ENCODE data around the gene LSP1.

Gene LSP1

DNA sequence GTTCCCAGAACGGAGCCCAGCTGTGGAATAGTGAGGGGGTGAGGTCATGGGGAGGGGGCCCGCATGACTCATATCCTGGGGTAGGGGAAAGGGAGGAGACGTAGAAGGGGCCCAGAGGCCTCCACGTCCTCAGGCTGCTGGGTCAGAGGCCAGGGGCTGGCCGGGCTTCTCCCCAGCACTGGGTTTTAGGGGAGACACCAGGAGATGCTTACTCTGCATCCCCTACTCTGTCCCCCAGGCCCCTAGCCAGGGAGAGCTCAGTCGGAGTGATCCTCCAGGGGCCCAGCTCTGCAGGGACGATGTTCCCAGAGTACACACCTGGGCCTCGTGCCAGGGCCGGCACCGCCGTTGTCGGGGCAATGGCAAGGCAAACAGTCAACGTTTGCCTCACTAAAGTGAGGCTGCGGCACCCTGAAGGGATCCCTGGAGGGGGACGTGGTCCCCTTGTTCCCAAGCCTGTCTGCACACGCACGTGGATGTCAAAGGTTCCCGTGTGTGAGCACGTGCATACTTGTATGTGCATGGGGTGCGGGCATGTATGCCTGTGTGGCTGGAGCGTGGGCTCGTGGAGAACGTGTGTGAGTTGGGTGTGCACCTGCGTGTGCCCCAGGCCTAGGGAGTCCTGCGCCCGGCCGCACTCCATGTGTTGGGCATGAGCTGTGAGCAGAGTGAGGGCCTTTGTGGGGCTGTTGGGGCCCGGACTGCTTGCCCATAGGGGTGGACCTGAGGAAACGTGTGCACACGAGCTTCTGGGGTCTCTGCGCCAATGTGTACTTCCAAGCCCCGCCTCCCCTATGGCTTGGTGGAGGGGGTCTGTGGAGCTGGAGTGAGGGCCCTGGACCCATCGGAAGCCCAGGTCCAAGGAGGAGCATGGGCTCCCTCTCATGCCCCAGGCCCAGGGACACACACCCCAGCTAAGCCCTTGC, 24.6 kb downstream of the LSP1 start:
- H3K4me3 ChIP-seq (ENCODE audit: low read length) = no peak overlapping the region
- DNase-seq (ENCODE audit: low read depth) = peak; percentile 48
- TF ChIP-seq, protein P1, sequence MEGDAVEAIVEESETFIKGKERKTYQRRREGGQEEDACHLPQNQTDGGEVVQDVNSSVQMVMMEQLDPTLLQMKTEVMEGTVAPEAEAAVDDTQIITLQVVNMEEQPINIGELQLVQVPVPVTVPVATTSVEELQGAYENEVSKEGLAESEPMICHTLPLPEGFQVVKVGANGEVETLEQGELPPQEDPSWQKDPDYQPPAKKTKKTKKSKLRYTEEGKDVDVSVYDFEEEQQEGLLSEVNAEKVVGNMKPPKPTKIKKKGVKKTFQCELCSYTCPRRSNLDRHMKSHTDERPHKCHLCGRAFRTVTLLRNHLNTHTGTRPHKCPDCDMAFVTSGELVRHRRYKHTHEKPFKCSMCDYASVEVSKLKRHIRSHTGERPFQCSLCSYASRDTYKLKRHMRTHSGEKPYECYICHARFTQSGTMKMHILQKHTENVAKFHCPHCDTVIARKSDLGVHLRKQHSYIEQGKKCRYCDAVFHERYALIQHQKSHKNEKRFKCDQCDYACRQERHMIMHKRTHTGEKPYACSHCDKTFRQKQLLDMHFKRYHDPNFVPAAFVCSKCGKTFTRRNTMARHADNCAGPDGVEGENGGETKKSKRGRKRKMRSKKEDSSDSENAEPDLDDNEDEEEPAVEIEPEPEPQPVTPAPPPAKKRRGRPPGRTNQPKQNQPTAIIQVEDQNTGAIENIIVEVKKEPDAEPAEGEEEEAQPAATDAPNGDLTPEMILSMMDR (IDR thresholded peaks at IDR 0.05; ENCODE audit: insufficient read depth, low read depth, low read length, missing control alignments) = no peak

DNA sequence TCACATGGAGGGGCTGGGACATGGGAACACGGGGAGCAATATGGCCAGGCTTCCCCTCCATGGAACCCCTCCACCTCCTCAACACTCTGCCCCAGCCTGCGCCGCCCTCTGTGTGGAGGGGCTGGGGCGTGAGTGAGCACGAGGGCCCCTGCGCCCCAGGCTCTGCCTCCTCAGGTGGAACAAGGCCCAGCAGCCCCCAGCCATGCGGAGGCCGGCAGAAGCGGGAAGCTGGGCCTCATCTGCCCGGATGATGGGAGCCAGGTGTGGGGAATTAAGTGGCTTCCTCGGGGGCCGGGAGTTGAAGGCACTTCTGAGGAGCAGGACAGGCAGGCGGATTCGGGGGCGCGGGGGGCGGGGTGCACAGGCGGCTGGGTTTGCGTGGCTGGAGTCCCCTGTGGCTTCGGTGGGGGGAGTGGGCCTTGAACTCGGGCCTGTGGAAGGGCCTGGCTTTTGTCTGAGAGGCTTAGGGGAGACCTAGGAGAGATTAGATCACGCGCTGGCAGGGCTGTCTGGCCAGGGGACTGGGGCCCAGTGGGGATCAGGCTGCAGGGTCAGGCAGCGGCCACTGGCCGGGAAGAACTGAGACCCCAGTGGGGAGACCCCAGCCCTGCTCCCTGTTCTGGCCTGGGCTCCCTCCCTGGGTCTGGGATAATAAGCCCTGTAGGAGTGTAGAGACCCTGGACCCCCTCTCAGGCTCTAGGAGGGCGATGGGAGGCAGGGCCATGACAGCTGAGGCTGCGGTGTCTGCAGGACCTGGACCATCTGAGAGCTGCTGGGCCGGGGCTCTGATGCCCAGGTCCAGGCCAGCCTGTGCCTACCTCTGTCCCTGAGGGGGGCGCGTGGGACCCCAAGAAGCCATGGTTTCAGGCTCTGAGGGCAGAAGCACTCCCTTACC, 25.5 kb downstream of the LSP1 start:
- DNase-seq (ENCODE audit: low read depth) = no peak
- TF ChIP-seq, protein P1 (IDR thresholded peaks at IDR 0.05; ENCODE audit: insufficient read depth, low read depth, low read length, missing control alignments) = no peak
- H3K4me3 ChIP-seq (ENCODE audit: low read length) = no peak overlapping the region

DNA sequence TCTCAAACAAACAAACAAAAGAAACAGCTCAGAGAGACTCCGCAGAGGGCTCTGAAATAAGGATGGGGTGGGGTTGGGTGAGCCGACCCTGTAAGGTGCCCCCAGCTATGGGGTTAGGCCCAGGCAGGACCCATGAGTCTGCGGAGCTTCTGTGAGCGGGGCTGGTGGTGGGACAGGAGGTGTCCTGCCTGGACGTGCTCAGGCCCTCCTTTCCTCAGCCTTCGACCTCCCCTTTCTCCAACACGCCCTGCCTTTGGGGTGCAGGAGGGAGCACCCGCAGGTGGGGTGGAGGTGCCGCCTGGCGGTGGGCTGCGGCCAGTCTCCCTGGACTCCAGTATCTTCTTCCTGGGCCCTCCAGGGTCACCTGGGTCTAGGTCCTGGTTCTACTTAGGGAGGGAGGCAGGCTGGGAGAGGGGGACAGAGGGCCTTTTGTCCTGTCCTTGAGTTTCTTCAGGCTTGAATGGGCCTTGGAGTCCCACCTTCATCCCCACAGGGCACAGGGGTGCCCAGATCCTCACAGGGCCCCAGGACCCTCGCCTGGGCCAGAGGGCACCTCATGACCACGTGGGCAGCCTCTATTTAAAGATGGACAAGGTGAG, 26.6 kb downstream of the LSP1 start:
- DNase-seq (ENCODE audit: low read depth) = no peak
- no peak overlapping the region for H3K4me3 ChIP-seq (ENCODE audit: low read length)
- TF ChIP-seq, protein P1 (IDR thresholded peaks at IDR 0.05; ENCODE audit: insufficient read depth, low read depth, low read length, missing control alignments) = no peak

DNA sequence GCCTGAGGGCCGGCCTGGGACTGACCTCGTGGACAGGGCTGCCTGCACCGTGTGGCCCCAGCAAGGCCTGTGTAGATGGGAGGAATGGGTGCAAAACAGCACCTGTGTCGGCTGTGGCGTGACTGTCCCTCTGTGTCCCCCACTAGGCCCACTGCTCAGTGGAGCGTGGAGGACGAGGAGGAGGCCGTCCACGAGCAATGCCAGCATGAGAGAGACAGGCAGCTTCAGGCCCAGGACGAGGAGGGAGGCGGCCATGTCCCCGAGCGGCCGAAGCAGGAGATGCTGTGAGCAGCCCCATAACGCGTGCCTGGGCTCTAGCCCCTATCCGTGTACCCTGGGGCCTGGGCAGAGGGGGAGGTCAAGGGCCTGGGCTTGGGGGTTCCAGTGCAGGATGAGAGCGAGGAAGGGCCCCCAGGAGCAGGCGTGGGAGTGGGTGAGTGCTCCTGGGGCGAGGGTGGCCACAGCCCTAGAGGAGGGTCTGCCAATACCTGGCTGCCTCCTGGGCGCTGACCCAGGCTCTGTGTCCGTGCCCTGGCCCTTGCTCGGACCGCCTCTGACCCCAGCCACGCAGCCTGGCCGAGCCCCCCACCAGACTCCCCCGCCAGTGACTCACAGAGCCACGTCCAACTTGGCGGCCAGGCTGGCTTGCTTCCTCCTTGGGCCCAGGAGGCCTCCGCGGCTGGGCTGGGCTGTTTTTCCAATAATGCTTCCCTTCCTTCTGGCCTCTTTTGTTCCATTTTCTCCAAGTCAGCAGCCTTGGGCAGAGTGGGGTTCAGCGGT, 27.2 kb downstream of the LSP1 start:
- TF ChIP-seq, protein P1 (IDR thresholded peaks at IDR 0.05; ENCODE audit: insufficient read depth, low read depth, low read length, missing control alignments) = no peak
- DNase-seq (ENCODE audit: low read depth) = no peak
- H3K4me3 ChIP-seq (ENCODE audit: low read length) = no peak overlapping the region

DNA sequence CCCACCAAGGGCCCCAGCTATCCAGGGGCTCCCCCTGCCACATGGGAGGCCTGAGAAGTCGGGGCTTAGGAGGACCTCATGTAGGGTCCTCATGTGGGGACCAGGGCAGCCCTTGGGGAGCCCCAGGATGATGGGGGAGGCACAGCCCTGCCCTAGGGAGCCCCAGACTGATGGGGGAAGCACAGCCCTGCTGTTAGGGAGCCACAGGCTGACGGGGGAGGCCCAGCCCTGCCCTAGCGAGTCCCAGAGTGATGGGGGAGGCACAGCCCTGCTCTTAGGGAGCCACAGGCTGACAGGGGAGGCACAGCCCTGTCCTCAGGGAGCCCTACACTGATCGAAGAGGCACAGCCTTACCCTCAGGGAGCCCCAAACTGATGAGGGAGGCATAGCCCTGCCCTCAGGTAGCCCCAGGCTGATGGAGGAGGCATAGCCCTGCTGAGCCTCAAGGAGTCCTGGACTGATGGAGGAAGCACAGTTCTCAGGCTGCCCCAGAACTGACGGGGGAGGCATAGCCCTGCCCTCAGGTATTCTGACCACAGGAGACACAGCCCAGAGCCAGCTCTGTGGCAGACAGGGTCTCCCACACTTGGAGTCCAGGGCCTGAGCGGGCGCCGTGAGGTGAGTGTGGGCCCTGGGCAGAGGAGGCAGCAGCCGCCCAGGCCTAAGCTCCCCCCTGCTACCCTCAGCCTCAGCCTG, 28.0 kb downstream of the LSP1 start:
- DNase-seq (ENCODE audit: low read depth) = no peak
- H3K4me3 ChIP-seq (ENCODE audit: low read length) = no peak overlapping the region
- TF ChIP-seq, protein P1 (IDR thresholded peaks at IDR 0.05; ENCODE audit: insufficient read depth, low read depth, low read length, missing control alignments) = no peak

Data from epithelial cell of esophagus (primary cell).